GM23248 (cell line): ENCODE data around the gene ABHD18. TPM values are rescaled to one million over a fixed set of nuclear protein-coding genes. Genes with fewer than 3 reads are reported as not detected.
A peak's percentile ranks its signal among the peaks of the same experiment; 100 is the strongest.
"Not testable (repeated sequence)": the region's sequence is repeated elsewhere in the genome, so short reads cannot be mapped to it uniquely, and the experiment has no call there.

Experiments
- DNase-seq: peaks from one replicate; pipeline ENCODE4 v3.0.0-alpha.2; 2015
- H2AFZ ChIP-seq: fragments of 200-600 bp; sonication (generic); 2 replicates; pipeline ENCODE4 v1.6.1; 2016; ENCODE audit warnings: antibody characterized with exemption
- H3F3A ChIP-seq: fragments of 200-600 bp; sonication (generic); 2 replicates; pipeline ENCODE4 v1.6.1; 2016; ENCODE audit warnings: mild to moderate bottlenecking, antibody characterized with exemption, mixed run types; ENCODE audit not compliant: insufficient read depth
- H3K27ac ChIP-seq: fragments of 200-600 bp; sonication (generic); 2 replicates; pipeline ENCODE4 v1.5.1; 2016; ENCODE audit warnings: mild to moderate bottlenecking
- H3K27me3 ChIP-seq: fragments of 200-600 bp; sonication (generic); replicated peaks from 2 replicates; pipeline ENCODE4 v1.6.1; 2016; ENCODE audit warnings: mild to moderate bottlenecking; ENCODE audit not compliant: insufficient read depth
- H3K36me3 ChIP-seq: fragments of 200-600 bp; sonication (generic); 2 replicates; pipeline ENCODE4 v1.6.1; 2016; ENCODE audit warnings: low read depth, mild to moderate bottlenecking
- H3K4me1 ChIP-seq: fragments of 200-600 bp; sonication (generic); 2 replicates; pipeline ENCODE4 v1.6.1; 2016; ENCODE audit warnings: mild to moderate bottlenecking; ENCODE audit not compliant: insufficient read depth
- H3K4me2 ChIP-seq: fragments of 200-600 bp; sonication (generic); one replicate; pipeline ENCODE4 v1.6.1; 2016; ENCODE audit warnings: mild to moderate bottlenecking; ENCODE audit not compliant: unreplicated experiment
- H3K4me3 ChIP-seq: fragments of 200-600 bp; sonication (generic); 2 replicates; pipeline ENCODE4 v1.5.1; 2016; ENCODE audit warnings: mild to moderate bottlenecking
- H3K79me2 ChIP-seq: fragments of 200-600 bp; sonication (generic); 2 replicates; pipeline ENCODE4 v1.6.1; 2016; ENCODE audit warnings: mild to moderate bottlenecking; ENCODE audit not compliant: insufficient read depth
- H3K9ac ChIP-seq: fragments of 200-600 bp; sonication (generic); 2 replicates; pipeline ENCODE4 v1.6.1; 2016; ENCODE audit warnings: mild to moderate bottlenecking
- H3K9me2 ChIP-seq: fragments of 200-600 bp; sonication (generic); 2 replicates; pipeline ENCODE4 v1.6.1; 2016; ENCODE audit warnings: mixed run types, mild to moderate bottlenecking, moderate library complexity; ENCODE audit not compliant: insufficient read depth
- H3K9me3 ChIP-seq: fragments of 200-600 bp; sonication (generic); one replicate; pipeline ENCODE4 v1.6.1; 2017; ENCODE audit warnings: low read depth
- H4K20me1 ChIP-seq: fragments of 200-600 bp; sonication (generic); 2 replicates; pipeline ENCODE4 v1.6.0; 2016; ENCODE audit not compliant: insufficient read depth
- EZH2 ChIP-seq: fragments of 200-600 bp; sonication (generic); IDR thresholded peaks from 2 replicates; pipeline ENCODE4 v1.6.1; 2018; ENCODE audit warnings: antibody characterized with exemption, mild to moderate bottlenecking; ENCODE audit not compliant: insufficient read depth, poor library complexity, severe bottlenecking
- EZH2phosphoT487 ChIP-seq: fragments of 200-600 bp; sonication (generic); IDR thresholded peaks from 2 replicates; pipeline ENCODE4 v1.6.1; 2018; ENCODE audit warnings: antibody characterized with exemption, moderate library complexity, mild to moderate bottlenecking, low read depth; ENCODE audit not compliant: insufficient read depth
- WGBS, 2 experiments: methylation state at CpG; one replicate each; pipeline ENCODE4 v1.1.6; 2015 to 2017; ENCODE audit warnings: low lambda C conversion rate in 2 of 2, low coverage in 1 of 2; ENCODE audit errors: missing lambda C conversion rate in 2 of 2; 5-methylcytosine and 5-hydroxymethylcytosine counted together
- in situ Hi-C: fragments of 300-500 bp; cut with MboI; formaldehyde crosslinking; loops from 2 replicates; pipeline ENCODE4 v1.15.0; 2020
- polyA plus RNA-seq: library from polyadenylated mRNA; unstranded; fragments of >200 nt; fragmentation: Nextera tagmentation; extraction: Ambion mirVana; gene quantifications from 2 replicates; pipeline ENCODE4 v1.2.1, GENCODE V29; 2016
- total RNA-seq: library from RNA; depleted of rRNA; stranded (reverse); fragments of >200 nt; shearing (Covaris generic); gene quantifications from 2 replicates; pipeline ENCODE4 v1.2.3, GENCODE V29; 2014

Gene ABHD18
- total and polyA plus RNA-seq, 2 experiments from 2014 or later = 3.4 to 4.1 TPM

GRCh38 chr4:127993151-127993550, 27.9 kb downstream of the ABHD18 start:
- Histone ChIP-seq H3K9ac (no peak overlapping the region), H3K4me3 (no peak overlapping the region), H3K4me1 (no peaks in the 10 kb centered on the region), H3K4me2 (no peak overlapping the region), H3K36me3 (no peaks in the 10 kb centered on the region), H3K27ac (no peak overlapping the region), H3K9me3 (no peaks in the 10 kb centered on the region), H4K20me1 (no peaks in the 10 kb centered on the region), H3K9me2 (no peaks in the 10 kb centered on the region), H2AFZ (no peak overlapping the region), H3F3A (no peaks in the 10 kb centered on the region), H3K27me3 (no peaks in the 10 kb centered on the region), H3K79me2 (no peaks in the 10 kb centered on the region)
- TF ChIP-seq EZH2 = no peak
- in situ Hi-C loops = no loop called here
- WGBS, 2 experiments = 91 to 98% methylated on average over 2 of the region's 2 CpGs
- no peak for DNase-seq

- no peaks in the 10 kb centered on the region for H4K20me1 ChIP-seq
- DNase-seq = peak; percentile 63
- H3K9ac ChIP-seq = no peak overlapping the region
- no peaks in the 10 kb centered on the region for H3K36me3 ChIP-seq
- no peak overlapping the region for H3K27ac ChIP-seq
- H3K4me2 ChIP-seq = no peak overlapping the region
- H2AFZ ChIP-seq = no peak overlapping the region
- WGBS, 2 experiments = 81 to 89% methylated on average over 1 of the region's 1 CpG
- H3K4me3 ChIP-seq = no peak overlapping the region
- no peaks in the 10 kb centered on the region for H3K79me2 ChIP-seq
- no peaks in the 10 kb centered on the region for H3K9me3 ChIP-seq
- no peaks in the 10 kb centered on the region for H3F3A ChIP-seq
- TF ChIP-seq EZH2phosphoT487 = no peak
- no peak for TF ChIP-seq EZH2
- H3K27me3 ChIP-seq = no peaks in the 10 kb centered on the region
- H3K4me1 ChIP-seq = no peaks in the 10 kb centered on the region
- no peaks in the 10 kb centered on the region for H3K9me2 ChIP-seq
- in situ Hi-C loops = no loop called here
Observed at GRCh38 chr4:127995776-127996175, 30.6 kb downstream of the ABHD18 start.

GRCh38 chr4:127996521-127996920, 31.3 kb downstream of the ABHD18 start:
- H3K9me2 ChIP-seq, H3K9me3 ChIP-seq, H4K20me1 ChIP-seq, H3K4me2 ChIP-seq, H3K79me2 ChIP-seq, H3F3A ChIP-seq, H3K9ac ChIP-seq, H3K4me3 ChIP-seq, H2AFZ ChIP-seq, H3K27me3 ChIP-seq, DNase-seq, H3K27ac ChIP-seq, H3K36me3 ChIP-seq, in situ Hi-C loops, H3K4me1 ChIP-seq: not testable (repeated sequence)
- WGBS, 2 experiments = 95 to 99% methylated on average over 6 of the region's 6 CpGs

GRCh38 chr4:127997534-127998388, 32.6 kb downstream of the ABHD18 start:
- no peak for TF ChIP-seq EZH2phosphoT487
- no peak for TF ChIP-seq EZH2
- no peaks in the 10 kb centered on the region for H3F3A ChIP-seq
- no peaks in the 10 kb centered on the region for H4K20me1 ChIP-seq
- H3K27ac ChIP-seq = no peak overlapping the region
- no peaks in the 10 kb centered on the region for H3K27me3 ChIP-seq
- no peaks in the 10 kb centered on the region for H3K4me1 ChIP-seq
- H3K4me2 ChIP-seq = no peak overlapping the region
- no peak overlapping the region for H3K4me3 ChIP-seq
- in situ Hi-C loops = no loop called here
- 90 to 91% methylated on average over 6 to 8 of the region's 8 CpGs for WGBS, 2 experiments
- H2AFZ ChIP-seq = no peak overlapping the region
- H3K79me2 ChIP-seq = 0 out of 2 replicates have a peak, but pooled peaks cover 6% of the 10 kb centered on the region
- H3K36me3 ChIP-seq = no peaks in the 10 kb centered on the region
- H3K9me3 ChIP-seq = no peaks in the 10 kb centered on the region
- peak; percentile 38 for DNase-seq
- no peaks in the 10 kb centered on the region for H3K9me2 ChIP-seq
- H3K9ac ChIP-seq = no peak overlapping the region
